Measurements from ENCODE around the gene RNF224. TPM values are rescaled to one million over a fixed set of nuclear protein-coding genes. Genes with fewer than 3 reads are reported as not detected.
A peak's percentile ranks its signal among the peaks of the same experiment; 100 is the strongest.

Gene RNF224
- polyA plus RNA-seq, 1 donor: 87.5 TPM

DNA sequence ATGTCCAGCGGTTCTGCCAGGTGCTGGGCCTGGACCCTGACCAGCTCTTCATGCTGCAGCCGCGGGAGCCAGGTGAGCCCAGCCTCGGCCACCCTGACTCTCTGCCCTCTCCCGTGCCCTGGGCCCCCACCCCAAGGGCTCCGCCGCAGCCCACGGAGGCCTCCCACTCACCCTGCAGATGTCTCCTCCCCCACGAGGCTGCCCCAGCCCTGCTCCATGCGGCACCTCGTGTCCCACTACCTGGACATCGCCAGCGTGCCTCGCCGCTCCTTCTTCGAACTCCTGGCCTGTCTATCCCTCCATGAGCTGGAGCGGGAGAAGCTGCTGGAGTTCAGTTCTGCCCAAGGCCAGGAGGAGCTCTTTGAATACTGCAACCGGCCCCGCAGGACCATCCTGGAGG, 12.7 kb upstream of the RNF224 start:
- Histone ChIP-seq H3K27ac (ENCODE audit: low read length) (no peak overlapping the region), H3K4me1 (ENCODE audit: control insufficient read depth, insufficient read depth, low read length) (peaks cover 27% of the 10 kb centered on the region), H3K36me3 (ENCODE audit: control insufficient read depth, insufficient read depth, low read length) (peaks cover 15% of the 10 kb centered on the region), H3K27me3 (ENCODE audit: control insufficient read depth, insufficient read depth, low read length) (no peaks in the 10 kb centered on the region), H3K4me3 (ENCODE audit: low read length) (no peak overlapping the region), H3K9me3 (ENCODE audit: control insufficient read depth, low read depth, low read length) (no peaks in the 10 kb centered on the region)
- no peak for DNase-seq
- no CpG with 5 or more reads among the region's 19 CpGs for WGBS (ENCODE audit: insufficient coverage, low lambda C conversion rate)

GRCh38 chr9:137215196-137215986, 11.9 kb upstream of the RNF224 start:
- Histone ChIP-seq H3K4me3 (ENCODE audit: low read length) (no peak overlapping the region), H3K4me1 (ENCODE audit: control insufficient read depth, insufficient read depth, low read length) (peaks cover 28% of the 10 kb centered on the region), H3K27ac (ENCODE audit: low read length) (no peak overlapping the region), H3K9me3 (ENCODE audit: control insufficient read depth, low read depth, low read length) (peaks cover 5% of the 10 kb centered on the region), H3K27me3 (ENCODE audit: control insufficient read depth, insufficient read depth, low read length) (no peaks in the 10 kb centered on the region), H3K36me3 (ENCODE audit: control insufficient read depth, insufficient read depth, low read length) (peaks cover 13% of the 10 kb centered on the region)
- no peak for DNase-seq
- no CpG with 5 or more reads among the region's 22 CpGs for WGBS (ENCODE audit: insufficient coverage, low lambda C conversion rate)

GRCh38 chr9:137216188-137216965, 10.9 kb upstream of the RNF224 start:
- H3K27me3 ChIP-seq (ENCODE audit: control insufficient read depth, insufficient read depth, low read length): no peaks in the 10 kb centered on the region
- no peak for DNase-seq

DNA sequence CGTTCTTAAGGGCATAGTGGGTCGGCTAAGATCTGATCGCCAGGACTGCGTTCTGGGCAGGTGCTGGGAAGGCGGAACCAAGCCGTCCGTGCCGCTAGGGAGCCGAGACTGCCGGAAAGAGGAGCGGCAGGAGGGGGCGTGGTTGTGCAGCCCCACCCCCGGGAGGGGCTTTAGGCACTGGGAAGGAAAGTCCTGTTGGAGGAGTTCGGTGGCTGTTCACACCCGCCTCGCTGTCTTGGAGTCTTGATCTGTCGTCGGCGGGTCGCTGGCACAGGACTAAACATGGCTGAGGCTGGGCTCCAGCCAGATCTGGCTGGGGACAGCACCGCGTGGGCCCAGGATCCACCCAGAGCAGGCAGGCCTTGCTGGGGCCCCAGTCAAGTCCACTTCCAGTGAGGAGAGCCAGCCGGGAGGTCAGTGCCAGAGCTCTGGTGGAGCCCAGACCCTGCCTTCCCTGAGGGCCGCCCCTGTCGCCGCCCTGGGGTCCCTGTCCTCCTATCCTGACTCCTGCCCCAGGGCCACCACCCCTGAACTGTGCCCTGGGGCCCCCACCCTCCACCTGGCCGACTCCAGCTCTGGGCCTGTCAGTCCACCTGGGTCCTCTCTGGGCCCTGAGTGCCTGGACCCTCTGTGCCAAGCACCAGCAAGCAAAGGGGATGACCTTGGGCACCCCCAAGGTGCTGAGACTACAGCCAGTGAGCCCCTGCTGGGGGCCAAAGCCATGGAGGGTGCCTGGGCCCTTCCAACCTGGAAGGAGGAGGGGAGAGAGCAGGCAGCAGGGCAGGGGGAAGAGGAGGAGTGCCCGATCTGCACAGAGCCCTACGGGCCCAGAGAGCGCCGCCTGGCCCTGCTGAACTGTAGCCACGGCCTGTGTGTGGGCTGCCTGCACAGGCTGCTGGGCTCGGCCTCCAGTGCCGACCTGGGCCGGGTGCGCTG, 9.8 kb upstream of the RNF224 start:
- peak overlapping the region; percentile 39 for H3K4me3 ChIP-seq (ENCODE audit: low read length)
- H3K9me3 ChIP-seq (ENCODE audit: control insufficient read depth, low read depth, low read length): peaks cover 9% of the 10 kb centered on the region
- no peaks in the 10 kb centered on the region for H3K27me3 ChIP-seq (ENCODE audit: control insufficient read depth, insufficient read depth, low read length)
- H3K4me1 ChIP-seq (ENCODE audit: control insufficient read depth, insufficient read depth, low read length): peaks cover 28% of the 10 kb centered on the region
- peaks cover 13% of the 10 kb centered on the region for H3K36me3 ChIP-seq (ENCODE audit: control insufficient read depth, insufficient read depth, low read length)
- H3K27ac ChIP-seq (ENCODE audit: low read length): peak overlapping the region; percentile 54
- DNase-seq: peak; percentile 78 to 88
- no CpG with 5 or more reads among the region's 36 CpGs for WGBS (ENCODE audit: insufficient coverage, low lambda C conversion rate)

More at GRCh38 chr9:137216188-137216965, 10.9 kb upstream of the RNF224 start:
- peaks cover 28% of the 10 kb centered on the region for H3K4me1 ChIP-seq (ENCODE audit: control insufficient read depth, insufficient read depth, low read length)
- peaks cover 9% of the 10 kb centered on the region for H3K9me3 ChIP-seq (ENCODE audit: control insufficient read depth, low read depth, low read length)
- H3K36me3 ChIP-seq (ENCODE audit: control insufficient read depth, insufficient read depth, low read length): peaks cover 13% of the 10 kb centered on the region
- H3K4me3 ChIP-seq (ENCODE audit: low read length): no peak overlapping the region
- no CpG with 5 or more reads among the region's 30 CpGs for WGBS (ENCODE audit: insufficient coverage, low lambda C conversion rate)
- no peak overlapping the region for H3K27ac ChIP-seq (ENCODE audit: low read length)

GRCh38 chr9:137218212-137218753, 9.0 kb upstream of the RNF224 start:
- DNase-seq: no peak
- H3K36me3 ChIP-seq (ENCODE audit: control insufficient read depth, insufficient read depth, low read length): peaks cover 13% of the 10 kb centered on the region
- H3K27me3 ChIP-seq (ENCODE audit: control insufficient read depth, insufficient read depth, low read length): no peaks in the 10 kb centered on the region
- no CpG with 5 or more reads among the region's 30 CpGs for WGBS (ENCODE audit: insufficient coverage, low lambda C conversion rate)
- H3K4me3 ChIP-seq (ENCODE audit: low read length): no peak overlapping the region
- peaks cover 9% of the 10 kb centered on the region for H3K9me3 ChIP-seq (ENCODE audit: control insufficient read depth, low read depth, low read length)
- peaks cover 33% of the 10 kb centered on the region for H3K4me1 ChIP-seq (ENCODE audit: control insufficient read depth, insufficient read depth, low read length)
- H3K27ac ChIP-seq (ENCODE audit: low read length): peak overlapping the region; percentile 66

GRCh38 chr9:137218754-137219271, 8.5 kb upstream of the RNF224 start:
- WGBS (ENCODE audit: insufficient coverage, low lambda C conversion rate): no CpG with 5 or more reads among the region's 12 CpGs
- H3K36me3 ChIP-seq (ENCODE audit: control insufficient read depth, insufficient read depth, low read length): peaks cover 13% of the 10 kb centered on the region
- peaks cover 9% of the 10 kb centered on the region for H3K9me3 ChIP-seq (ENCODE audit: control insufficient read depth, low read depth, low read length)
- DNase-seq: peak in 1 of 2 donors; percentile 71
- H3K4me1 ChIP-seq (ENCODE audit: control insufficient read depth, insufficient read depth, low read length): peaks cover 33% of the 10 kb centered on the region
- H3K27me3 ChIP-seq (ENCODE audit: control insufficient read depth, insufficient read depth, low read length): no peaks in the 10 kb centered on the region
- no peak overlapping the region for H3K4me3 ChIP-seq (ENCODE audit: low read length)
- peak overlapping the region; percentile 66 for H3K27ac ChIP-seq (ENCODE audit: low read length)

- H3K36me3 ChIP-seq (ENCODE audit: control insufficient read depth, insufficient read depth, low read length): peaks cover 11% of the 10 kb centered on the region
- peaks cover 9% of the 10 kb centered on the region for H3K9me3 ChIP-seq (ENCODE audit: control insufficient read depth, low read depth, low read length)
- no peak overlapping the region for H3K4me3 ChIP-seq (ENCODE audit: low read length)
- DNase-seq: no peak
- WGBS (ENCODE audit: insufficient coverage, low lambda C conversion rate): no CpG with 5 or more reads among the region's 10 CpGs
- H3K27me3 ChIP-seq (ENCODE audit: control insufficient read depth, insufficient read depth, low read length): no peaks in the 10 kb centered on the region
- H3K27ac ChIP-seq (ENCODE audit: low read length): no peak overlapping the region
- peaks cover 41% of the 10 kb centered on the region for H3K4me1 ChIP-seq (ENCODE audit: control insufficient read depth, insufficient read depth, low read length)
Measured at GRCh38 chr9:137219757-137220316, 7.5 kb upstream of the RNF224 start.

DNA sequence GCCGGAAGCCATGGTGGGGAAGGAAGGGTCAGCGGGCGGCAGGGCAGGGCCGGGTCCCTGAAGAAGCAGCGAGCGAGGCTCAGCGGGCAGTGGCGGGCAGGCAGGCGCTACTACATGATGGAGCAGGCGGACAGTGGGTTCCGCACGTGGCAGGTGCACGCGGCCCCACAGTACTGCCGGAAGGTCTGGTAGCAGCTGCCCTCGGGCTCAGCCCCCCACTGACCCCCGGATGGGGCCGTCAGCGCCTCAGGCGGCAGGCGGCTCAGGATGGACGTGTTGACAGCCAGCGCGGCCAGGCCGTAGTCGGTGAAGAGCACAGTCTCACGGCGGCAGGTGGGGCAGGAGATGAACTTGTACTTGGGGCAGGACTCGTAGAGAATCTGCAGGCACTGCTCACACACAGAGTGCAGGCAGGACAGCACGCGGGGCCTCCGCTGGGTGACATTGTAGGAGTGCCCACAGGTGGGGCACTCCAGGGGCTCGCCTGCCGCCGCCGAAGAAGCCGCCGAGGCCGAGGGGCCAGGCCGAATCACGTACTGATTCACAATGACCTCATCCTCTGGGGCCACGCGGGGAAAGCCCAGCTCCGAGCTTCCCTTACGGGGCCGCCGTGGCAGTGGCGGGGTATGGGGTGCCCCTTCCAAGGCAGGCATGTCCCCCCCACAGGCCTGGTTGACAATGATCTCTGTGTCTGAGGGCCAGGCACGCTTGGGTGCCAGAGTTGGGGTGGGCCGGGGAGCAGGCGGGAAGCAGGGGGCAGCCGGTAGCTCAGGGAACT, 6.8 kb upstream of the RNF224 start:
- peaks cover 48% of the 10 kb centered on the region for H3K4me1 ChIP-seq (ENCODE audit: control insufficient read depth, insufficient read depth, low read length)
- H3K27ac ChIP-seq (ENCODE audit: low read length): no peak overlapping the region
- no peak for DNase-seq
- H3K36me3 ChIP-seq (ENCODE audit: control insufficient read depth, insufficient read depth, low read length): peaks cover 5% of the 10 kb centered on the region
- no peaks in the 10 kb centered on the region for H3K27me3 ChIP-seq (ENCODE audit: control insufficient read depth, insufficient read depth, low read length)
- H3K4me3 ChIP-seq (ENCODE audit: low read length): no peak overlapping the region
- no CpG with 5 or more reads among the region's 52 CpGs for WGBS (ENCODE audit: insufficient coverage, low lambda C conversion rate)
- H3K9me3 ChIP-seq (ENCODE audit: control insufficient read depth, low read depth, low read length): peaks cover 9% of the 10 kb centered on the region

DNA sequence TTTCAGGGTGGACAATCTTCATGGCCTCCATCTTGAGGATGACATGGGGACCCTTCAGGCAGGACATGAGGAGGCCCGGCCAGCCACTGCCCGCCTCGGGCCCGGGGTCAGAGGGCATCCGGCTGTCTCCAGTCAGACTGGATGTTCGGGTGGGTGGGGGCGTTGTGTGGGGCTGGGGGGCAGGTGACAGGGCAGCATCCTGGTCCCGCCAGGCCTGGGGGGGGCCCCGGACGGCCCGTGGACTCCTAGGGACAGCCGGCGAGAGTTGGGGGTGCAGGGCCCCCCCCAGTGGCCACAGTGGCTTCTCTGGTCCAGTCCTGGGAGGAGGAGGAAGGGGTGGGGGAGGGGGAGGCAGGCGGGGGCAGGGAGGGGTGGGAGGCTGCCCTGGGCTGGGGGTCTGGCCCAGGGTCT, 6.2 kb upstream of the RNF224 start:
- H3K9me3 ChIP-seq (ENCODE audit: control insufficient read depth, low read depth, low read length): peaks cover 9% of the 10 kb centered on the region
- peaks cover 54% of the 10 kb centered on the region for H3K4me1 ChIP-seq (ENCODE audit: control insufficient read depth, insufficient read depth, low read length)
- no peak overlapping the region for H3K4me3 ChIP-seq (ENCODE audit: low read length)

More for the DNA sequence above, 6.2 kb upstream of the RNF224 start:
- H3K27ac ChIP-seq (ENCODE audit: low read length): no peak overlapping the region
- H3K36me3 ChIP-seq (ENCODE audit: control insufficient read depth, insufficient read depth, low read length): no peaks in the 10 kb centered on the region
- no peaks in the 10 kb centered on the region for H3K27me3 ChIP-seq (ENCODE audit: control insufficient read depth, insufficient read depth, low read length)
- no peak for DNase-seq
- no CpG with 5 or more reads among the region's 14 CpGs for WGBS (ENCODE audit: insufficient coverage, low lambda C conversion rate)
